CD4-positive, alpha-beta memory T cell (primary cell): ENCODE results near the gene SLC2A4. TPM values are rescaled to one million over a fixed set of nuclear protein-coding genes. Genes with fewer than 3 reads are reported as not detected.

Experiments
- CTCF ChIA-PET: fragments of 350-600 bp; sonication (Branson Sonifier 250); formaldehyde crosslinking; loops from one replicate; lab custom pipeline; 2021; ENCODE audit warnings: inconsistent platforms; ENCODE audit not compliant: partially characterized antibody; lab: Charles Lee
- POLR2A ChIA-PET: fragments of 350-600 bp; sonication (Branson Sonifier 250); formaldehyde crosslinking; loops from one replicate; lab custom pipeline; 2021; ENCODE audit not compliant: partially characterized antibody; lab: Charles Lee
- DNase-seq, 5 donors: peaks; one replicate each; pipeline versions ENCODE4 v3.0.0 to v3.0.0-alpha.2; 2020 to 2022; ENCODE audit warnings: mixed read lengths in 1 of 5
- H3K27ac ChIP-seq: one replicate; pipeline ENCODE4 v1.7.0; 2013; ENCODE audit warnings: low read depth, low read length
- H3K27me3 ChIP-seq: 2 replicates; pipeline ENCODE4 v1.7.0; 2013; ENCODE audit warnings: mild to moderate bottlenecking, low read length, moderate library complexity; ENCODE audit not compliant: insufficient read depth
- H3K36me3 ChIP-seq: 2 replicates; pipeline ENCODE4 v1.7.0; 2013; ENCODE audit warnings: mild to moderate bottlenecking, low read length, moderate library complexity; ENCODE audit not compliant: insufficient read depth
- H3K4me1 ChIP-seq: 2 replicates; pipeline ENCODE4 v1.7.0; 2013; ENCODE audit warnings: mild to moderate bottlenecking, low read length, moderate library complexity; ENCODE audit not compliant: insufficient read depth
- H3K4me3 ChIP-seq, 2 donors: one replicate each; pipeline ENCODE4 v1.7.0; 2013; ENCODE audit warnings: low read length in 2 of 2, mild to moderate bottlenecking in 1 of 2
- H3K9me3 ChIP-seq, 2 donors: one replicate each; pipeline ENCODE4 v1.7.0; 2013; ENCODE audit warnings: low read length in 2 of 2, control low read depth in 1 of 2; ENCODE audit not compliant: control insufficient read depth in 1 of 2
- H3K27ac Mint-ChIP-seq, 7 donors: one replicate each; pipeline ENCODE4 v1.8.0; 2020 to 2021; ENCODE audit warnings: mixed read lengths in 7 of 7, mild to moderate bottlenecking in 6 of 7, inconsistent platforms in 3 of 7, moderate library complexity in 3 of 7
- H3K27me3 Mint-ChIP-seq, 2 donors: one replicate each; pipeline ENCODE4 v1.8.0; 2020 to 2021; ENCODE audit warnings: mixed read lengths in 2 of 2
- H3K36me3 Mint-ChIP-seq, 2 donors: one replicate each; pipeline ENCODE4 v1.8.0; 2020 to 2021; ENCODE audit warnings: mixed read lengths in 2 of 2, inconsistent platforms in 1 of 2, mild to moderate bottlenecking in 1 of 2
- H3K4me1 Mint-ChIP-seq, 4 donors: one replicate each; pipeline ENCODE4 v1.8.0; 2020 to 2021; ENCODE audit warnings: mixed read lengths in 4 of 4, mild to moderate bottlenecking in 1 of 4
- H3K4me3 Mint-ChIP-seq, 8 donors: one replicate each; pipeline ENCODE4 v1.8.0; 2020 to 2021; ENCODE audit warnings: mixed read lengths in 8 of 8, mild to moderate bottlenecking in 7 of 8, moderate library complexity in 6 of 8, inconsistent platforms in 3 of 8
- H3K9me3 Mint-ChIP-seq, 8 donors: one replicate each; pipeline ENCODE4 v1.8.0; 2020 to 2021; ENCODE audit warnings: mixed read lengths in 8 of 8, mild to moderate bottlenecking in 5 of 8, inconsistent platforms in 3 of 8, moderate library complexity in 1 of 8
- intact Hi-C: fragments of 100-400 bp; cut with micrococcal nuclease; formaldehyde crosslinking; loops from one replicate; pipeline ENCODE4 v1.15.1; 2023
- polyA plus RNA-seq, 2 donors: library from polyadenylated mRNA; unstranded; fragments of 300-500 nt; fragmentation: Illumina TruSeq; gene quantifications; one replicate each; pipeline ENCODE4 v1.2.3, GENCODE V29; 2021
- total RNA-seq, 2 experiments: library from RNA; stranded (reverse); gene quantifications; one replicate each; pipeline ENCODE4 v1.2.3, GENCODE V29; 2021

SLC2A4 gene
- total and polyA plus RNA-seq, 4 experiments from 2014 or later: not detected

- Histone ChIP-seq H3K4me3 (no peak overlapping the region), H3K4me1 (peaks cover 31% of the 10 kb centered on the region), H3K27me3 (no peaks in the 10 kb centered on the region), H3K36me3 (peaks cover 7% of the 10 kb centered on the region), H3K9me3 (no peaks in the 10 kb centered on the region), H3K27ac (no peak overlapping the region)
- POLR2A ChIA-PET: interaction anchor here (0.7 to 1.5 kb wide), 2 partner anchors 20 to 24 kb away, joined by 3 to 4 read pairs; no protein-coding TSS in a partner anchor
- no peak for DNase-seq
- CTCF ChIA-PET: interaction anchor here (1.1 kb wide), 1 partner anchor 37 kb away, joined by 3 read pairs; no protein-coding TSS in a partner anchor
- Mint-ChIP-seq H3K27me3 (peaks cover under 1 to 10% of the 10 kb centered on the region in 2 donors), H3K27ac (no peak overlapping the region), H3K4me1 (peaks cover 13 to 34% (median 21%) of the 10 kb centered on the region in 4 donors), H3K4me3 (peak overlapping the region in 1 of 8 donors; percentile 57), H3K9me3 (peaks cover 0 to 1% (median 0%) of the 10 kb centered on the region in 8 donors), H3K36me3 (peaks cover 18 to 41% of the 10 kb centered on the region in 2 donors)
- intact Hi-C loops: no loop called here
These were observed 22.6 kb upstream of the SLC2A4 start for GRCh38 chr17:7258731-7259554.

DNA sequence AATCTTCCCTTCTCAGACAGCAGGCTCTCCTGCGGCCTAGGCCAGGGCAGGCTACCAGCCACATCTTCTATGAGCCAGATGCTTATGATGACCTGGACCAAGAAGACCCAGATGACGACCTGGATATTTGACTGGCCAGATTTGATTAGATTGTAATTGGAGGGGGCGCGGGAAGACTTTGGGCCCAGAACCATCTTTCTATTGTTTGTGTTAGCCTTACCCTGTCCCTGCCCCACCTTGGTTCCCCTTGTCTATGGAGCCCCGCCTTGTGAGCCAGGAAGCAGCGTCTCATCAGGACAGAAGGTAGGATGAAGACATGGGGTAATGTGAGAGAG lies 22.0 kb upstream of the SLC2A4 start:
- peaks cover 14 to 35% (median 23%) of the 10 kb centered on the region in 4 donors for H3K4me1 Mint-ChIP-seq
- CTCF ChIA-PET: interaction anchor here (1.1 kb wide), 1 partner anchor 37 kb away, joined by 3 read pairs; no protein-coding TSS in a partner anchor
- no peaks in the 10 kb centered on the region for H3K27me3 ChIP-seq

DNA sequence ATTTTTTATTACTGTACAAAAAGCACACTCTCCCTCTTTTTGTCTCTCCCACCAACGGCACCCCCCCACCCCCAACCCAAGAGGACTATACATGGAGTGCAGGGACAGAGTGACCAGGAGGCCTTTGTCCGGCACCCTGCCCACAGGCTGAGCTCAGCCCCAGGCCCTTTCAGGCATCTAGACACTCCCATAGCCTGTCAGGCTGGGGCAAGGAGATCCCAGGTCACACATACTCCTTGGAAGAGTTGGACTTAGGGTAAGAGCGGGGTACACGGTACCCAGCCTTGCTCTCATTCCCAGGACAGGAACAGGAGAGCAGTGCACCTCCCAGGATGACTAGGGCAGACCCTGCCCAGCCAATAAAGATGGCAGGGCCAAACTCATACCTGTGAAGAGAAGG lies 21.4 kb upstream of the SLC2A4 start:
- peak overlapping the region in 4 of 7 donors; percentile 22 to 60 (median 38) for H3K27ac Mint-ChIP-seq
- H3K4me3 ChIP-seq: no peak overlapping the region

More for the DNA sequence above, 22.0 kb upstream of the SLC2A4 start:
- peaks cover 17 to 35% of the 10 kb centered on the region in 2 donors for H3K36me3 Mint-ChIP-seq
- no peaks in the 10 kb centered on the region for H3K9me3 ChIP-seq
- H3K4me3 ChIP-seq: no peak overlapping the region
- POLR2A ChIA-PET: interaction anchor here (0.6 to 1.5 kb wide), 3 partner anchors 15 to 23 kb away, joined by 3 to 4 read pairs (median 3); no protein-coding TSS in a partner anchor
- peaks cover 0 to 1% (median 0%) of the 10 kb centered on the region in 8 donors for H3K9me3 Mint-ChIP-seq
- H3K27ac ChIP-seq: no peak overlapping the region
- peak overlapping the region in 2 of 8 donors; percentile 45 to 57 for H3K4me3 Mint-ChIP-seq
- H3K27me3 Mint-ChIP-seq: peaks cover 2 to 10% of the 10 kb centered on the region in 2 donors
- H3K27ac Mint-ChIP-seq: peak overlapping the region in 1 of 7 donors; percentile 27
- H3K36me3 ChIP-seq: peaks cover 7% of the 10 kb centered on the region
- H3K4me1 ChIP-seq: peaks cover 31% of the 10 kb centered on the region
- intact Hi-C loops: no loop called here
- no peak for DNase-seq

DNA sequence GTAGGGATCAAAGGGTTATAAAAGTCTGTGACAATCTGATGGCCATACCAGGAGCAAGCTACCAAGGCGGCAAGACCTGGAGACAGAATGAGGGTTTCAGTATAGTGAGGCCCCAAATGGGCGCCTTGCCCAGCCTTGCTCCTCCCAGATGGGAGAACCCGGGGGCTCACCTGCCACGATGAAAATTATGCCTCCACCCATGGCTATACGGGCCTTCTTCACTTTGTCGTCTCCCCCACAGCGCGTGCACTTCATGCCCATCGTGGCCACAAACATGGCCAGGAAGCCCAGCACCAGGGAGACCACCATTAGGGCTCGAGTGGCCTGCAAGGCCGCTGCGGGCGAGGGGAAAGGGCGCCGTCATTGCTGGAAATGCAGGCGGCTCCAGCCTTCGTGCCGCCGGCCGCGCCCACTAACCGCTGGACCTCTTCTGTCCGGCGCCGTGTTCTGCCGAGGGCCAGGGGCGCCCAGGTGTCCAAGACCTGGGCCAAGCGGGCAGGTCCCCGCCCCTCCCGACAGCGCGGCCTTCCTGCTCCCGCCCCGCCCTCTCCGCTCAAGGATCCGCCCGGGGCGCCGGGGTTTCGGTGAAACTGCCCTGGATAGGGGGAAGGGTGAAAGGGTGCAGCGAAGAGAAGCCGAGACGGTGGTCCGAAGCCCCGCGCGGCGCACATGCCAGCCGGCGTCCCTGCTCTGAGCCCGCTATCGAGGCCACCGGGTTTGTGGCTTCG lies 20.7 kb upstream of the SLC2A4 start:
- H3K27ac Mint-ChIP-seq: peak overlapping the region in 3 of 7 donors; percentile 12 to 35 (median 13)
- H3K36me3 Mint-ChIP-seq: peaks cover 13 to 26% of the 10 kb centered on the region in 2 donors
- Histone ChIP-seq H3K9me3 (no peaks in the 10 kb centered on the region), H3K27me3 (no peaks in the 10 kb centered on the region), H3K4me1 (peaks cover 31% of the 10 kb centered on the region), H3K27ac (peak overlapping the region; percentile 46), H3K36me3 (peaks cover 7% of the 10 kb centered on the region), H3K4me3 (no peak overlapping the region)
- H3K4me3 Mint-ChIP-seq: peak overlapping the region; percentile 38 to 78 (median 56)
- CTCF ChIA-PET: no interaction called here
- H3K9me3 Mint-ChIP-seq: no peaks in the 10 kb centered on the region
- peaks cover 14 to 31% (median 23%) of the 10 kb centered on the region in 4 donors for H3K4me1 Mint-ChIP-seq
- intact Hi-C loops: loop anchor here (1.0 kb wide), 1 partner anchor 9 kb away; the partner anchor contains the start of gene ELP5
- H3K27me3 Mint-ChIP-seq: peaks cover 2 to 10% of the 10 kb centered on the region in 2 donors
- POLR2A ChIA-PET: interaction anchor here (0.9 to 1.5 kb wide), 5 partner anchors 9 to 76 kb away, joined by 3 to 4 read pairs (median 3); partner anchors contain the start of genes ACAP1, CTDNEP1 and GABARAP
- no peak for DNase-seq

More for the DNA sequence above, 21.4 kb upstream of the SLC2A4 start:
- Histone ChIP-seq H3K9me3 (no peaks in the 10 kb centered on the region), H3K27me3 (no peaks in the 10 kb centered on the region), H3K27ac (no peak overlapping the region), H3K4me1 (peaks cover 31% of the 10 kb centered on the region), H3K36me3 (peaks cover 7% of the 10 kb centered on the region)
- ChIA-PET CTCF (no interaction called here), POLR2A (interaction anchor here (0.6 to 1.5 kb wide), 2 partner anchors 16 to 19 kb away, joined by 3 to 4 read pairs; no protein-coding TSS in a partner anchor)
- Mint-ChIP-seq H3K36me3 (peaks cover 13 to 29% of the 10 kb centered on the region in 2 donors), H3K4me3 (peak overlapping the region in 7 of 8 donors; percentile 49 to 78 (median 57)), H3K4me1 (peaks cover 14 to 31% (median 23%) of the 10 kb centered on the region in 4 donors), H3K27me3 (peaks cover 2 to 10% of the 10 kb centered on the region in 2 donors), H3K9me3 (no peaks in the 10 kb centered on the region)
- no peak for DNase-seq
- intact Hi-C loops: no loop called here

DNA sequence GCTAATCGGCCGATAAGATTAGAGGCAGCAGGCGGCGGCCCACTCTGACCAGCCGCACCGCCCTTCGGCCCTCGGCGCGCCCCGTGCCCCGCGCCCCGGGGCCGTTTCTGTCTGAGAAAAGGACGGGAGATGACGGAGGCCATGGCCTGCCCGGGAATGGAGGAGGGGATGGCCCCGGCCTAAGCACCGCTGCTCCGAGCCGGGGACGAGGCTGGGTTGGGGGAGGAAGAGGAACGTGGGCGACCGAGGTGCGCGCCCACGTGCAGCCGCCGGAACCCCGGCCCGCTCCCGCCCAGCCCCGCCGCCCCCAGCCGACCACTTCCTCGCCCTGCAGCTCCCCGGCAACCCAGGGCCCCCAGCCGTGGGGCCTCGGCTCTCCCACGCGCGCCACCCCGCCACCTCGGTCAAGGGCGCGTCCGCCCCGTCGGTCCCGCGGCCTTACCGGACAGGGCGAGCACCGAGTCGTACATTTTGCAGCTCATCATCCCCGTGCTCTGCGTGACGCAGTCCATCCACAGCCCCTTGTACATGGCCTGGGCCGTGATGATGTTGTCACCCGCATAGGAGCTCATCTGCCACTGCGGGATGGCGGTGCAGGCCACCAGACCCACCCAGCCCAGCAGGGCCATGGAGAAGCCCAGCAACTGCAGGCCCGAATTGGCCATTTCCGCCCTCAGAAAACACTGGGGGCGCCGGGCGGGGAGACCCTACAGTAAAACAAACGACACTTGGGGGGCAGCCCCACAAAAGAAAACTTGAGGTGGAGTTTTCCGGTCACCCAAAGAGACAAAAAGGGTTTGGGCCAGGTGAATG lies 19.9 kb upstream of the SLC2A4 start:
- Histone ChIP-seq H3K4me1 (peaks cover 31% of the 10 kb centered on the region), H3K9me3 (no peaks in the 10 kb centered on the region), H3K36me3 (peaks cover 3% of the 10 kb centered on the region), H3K4me3 (no peak overlapping the region), H3K27ac (peak overlapping the region; percentile 46), H3K27me3 (no peaks in the 10 kb centered on the region)
- H3K4me1 Mint-ChIP-seq: peaks cover 14 to 31% (median 23%) of the 10 kb centered on the region in 4 donors
- ChIA-PET CTCF (interaction anchor here (0.5 kb wide), 1 partner anchor 455 kb away, joined by 3 read pairs; no protein-coding TSS in a partner anchor), POLR2A (interaction anchor here (0.9 to 2.2 kb wide), 6 partner anchors 10 to 226 kb away, joined by 3 to 6 read pairs (median 3); partner anchors contain the start of genes ACAP1, CTDNEP1, GABARAP and SLC16A13)
- H3K27ac Mint-ChIP-seq: peak overlapping the region in 5 of 7 donors; percentile 22 to 70 (median 59)
- intact Hi-C loops: loop anchor here (1.0 kb wide), 1 partner anchor 9 kb away; the partner anchor contains the start of gene ELP5
- H3K9me3 Mint-ChIP-seq: no peaks in the 10 kb centered on the region
- H3K4me3 Mint-ChIP-seq: peak overlapping the region; percentile 46 to 81 (median 68)
- no peak for DNase-seq
- H3K27me3 Mint-ChIP-seq: peaks cover 4 to 10% of the 10 kb centered on the region in 2 donors
- H3K36me3 Mint-ChIP-seq: peaks cover 9 to 20% of the 10 kb centered on the region in 2 donors
